ENCODE results near the gene ATP11B.

ATP11B gene

GRCh38 chr3:182910936-182911781, 117.9 kb downstream of the ATP11B start:
- no peak for DNase-seq

GRCh38 chr3:182911782-182912111, 118.4 kb downstream of the ATP11B start:
- DNase-seq: no peak

GRCh38 chr3:182912474-182912873, 119.2 kb downstream of the ATP11B start:
- no peak for DNase-seq

GRCh38 chr3:182913889-182914288, 120.6 kb downstream of the ATP11B start:
- no peak for DNase-seq

- DNase-seq: no peak
Observed at GRCh38 chr3:182914341-182914740, 121.0 kb downstream of the ATP11B start.

DNA sequence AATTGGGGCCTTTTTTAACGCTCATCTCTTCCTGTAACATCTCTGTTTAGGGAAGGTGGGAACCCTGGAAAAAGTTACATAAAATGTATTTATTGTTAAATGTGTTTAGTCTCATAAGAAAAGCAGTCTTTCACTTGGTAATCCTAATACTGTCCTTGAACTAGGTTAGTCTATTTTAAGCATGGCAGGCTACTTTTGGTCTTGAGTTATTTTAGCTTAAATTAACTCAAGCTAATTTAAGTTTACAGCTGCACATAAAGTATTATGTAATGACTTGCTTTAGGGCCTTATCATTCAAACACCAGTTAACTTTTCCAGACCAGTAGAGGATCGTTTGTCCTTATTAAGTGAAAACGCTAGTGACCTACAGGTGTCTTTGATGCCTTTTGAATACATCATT, 123.8 kb downstream of the ATP11B start:
- DNase-seq: no peak

GRCh38 chr3:182919866-182920357, 126.6 kb downstream of the ATP11B start:
- no peak for DNase-seq

DNA sequence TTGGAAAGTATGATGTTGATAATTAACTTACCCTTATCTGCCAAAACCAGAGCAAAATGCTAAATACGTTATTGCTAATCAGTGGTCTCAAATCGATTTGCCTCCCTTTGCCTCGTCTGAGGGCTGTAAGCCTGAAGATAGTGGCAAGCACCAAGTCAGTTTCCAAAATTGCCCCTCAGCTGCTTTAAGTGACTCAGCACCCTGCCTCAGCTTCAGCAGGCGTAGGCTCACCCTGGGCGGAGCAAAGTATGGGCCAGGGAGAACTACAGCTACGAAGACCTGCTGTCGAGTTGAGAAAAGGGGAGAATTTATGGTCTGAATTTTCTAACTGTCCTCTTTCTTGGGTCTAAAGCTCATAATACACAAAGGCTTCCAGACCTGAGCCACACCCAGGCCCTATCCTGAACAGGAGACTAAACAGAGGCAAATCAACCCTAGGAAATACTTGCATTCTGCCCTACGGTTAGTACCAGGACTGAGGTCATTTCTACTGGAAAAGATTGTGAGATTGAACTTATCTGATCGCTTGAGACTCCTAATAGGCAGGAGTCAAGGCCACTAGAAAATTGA, 127.3 kb downstream of the ATP11B start:
- DNase-seq: no peak

DNA sequence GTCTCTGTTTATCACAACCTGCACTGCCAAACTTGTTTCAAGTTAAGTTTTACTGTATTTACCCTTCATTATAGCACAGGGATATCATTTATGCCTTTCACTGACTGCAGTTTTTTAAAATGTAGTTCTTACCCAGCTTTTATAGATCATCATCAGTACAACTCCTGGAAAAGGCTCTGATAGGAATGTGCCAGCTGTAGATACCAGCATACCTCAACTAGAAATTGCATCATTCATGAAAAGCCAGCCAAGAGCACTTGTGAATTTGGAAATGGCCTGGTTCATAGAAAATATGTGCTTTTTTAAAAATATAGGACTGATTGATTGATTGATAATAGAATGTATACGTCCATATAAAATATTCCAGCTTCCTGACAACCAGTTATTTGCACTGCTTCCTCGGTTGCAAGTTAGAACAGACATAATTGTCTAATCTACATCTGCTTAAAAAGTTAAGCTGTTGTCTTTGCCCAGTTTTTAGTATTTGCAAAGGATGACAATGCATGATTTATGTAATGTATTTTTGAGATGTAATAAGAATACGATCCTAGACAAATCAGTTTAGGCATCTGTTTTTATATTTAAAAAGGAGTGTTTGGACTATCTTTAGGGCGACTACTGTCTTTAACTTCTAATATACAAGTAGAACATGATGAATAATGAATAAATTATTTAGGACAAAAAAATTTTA, 128.5 kb downstream of the ATP11B start:
- DNase-seq: no peak

- DNase-seq: no peak
Observed at GRCh38 chr3:182925330-182925943, 132.1 kb downstream of the ATP11B start.

- no peak for DNase-seq
Observed at GRCh38 chr3:182925944-182926337, 132.6 kb downstream of the ATP11B start.

- DNase-seq: no peak
Observed at GRCh38 chr3:182935803-182936202, 142.5 kb downstream of the ATP11B start.

DNA sequence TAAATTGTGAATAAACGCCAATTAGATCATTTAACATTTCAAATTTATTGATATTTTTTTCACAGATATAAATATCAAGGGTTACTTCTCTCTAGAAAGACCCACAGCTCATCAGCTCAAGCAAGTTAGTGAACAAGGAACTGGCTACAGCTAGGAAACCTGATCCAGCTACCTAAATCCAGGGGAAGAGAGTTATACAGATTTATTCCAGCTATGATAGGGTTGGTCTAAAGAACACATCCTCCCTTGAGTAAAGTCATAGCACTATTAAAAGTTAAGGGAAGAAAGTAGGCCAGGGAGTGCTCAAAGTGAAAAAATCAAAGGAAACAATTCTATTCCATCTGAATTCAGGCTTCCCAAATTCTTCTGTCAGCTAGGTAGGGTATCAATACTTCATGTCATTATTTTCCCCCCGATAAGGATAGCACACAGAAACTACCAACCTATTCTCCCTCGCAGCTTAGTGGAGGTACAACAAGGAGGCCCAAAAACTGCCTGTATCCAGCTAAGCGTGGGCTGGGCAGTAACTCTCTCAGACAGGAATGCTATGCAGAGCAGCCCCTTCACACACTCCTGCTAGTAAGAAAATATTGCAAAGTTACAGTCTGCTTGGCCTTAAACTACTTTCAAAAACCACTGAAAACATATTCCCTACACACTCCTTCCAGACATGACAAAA, 143.1 kb downstream of the ATP11B start:
- DNase-seq: no peak

GRCh38 chr3:182936918-182937285, 143.6 kb downstream of the ATP11B start:
- DNase-seq: no peak

DNA sequence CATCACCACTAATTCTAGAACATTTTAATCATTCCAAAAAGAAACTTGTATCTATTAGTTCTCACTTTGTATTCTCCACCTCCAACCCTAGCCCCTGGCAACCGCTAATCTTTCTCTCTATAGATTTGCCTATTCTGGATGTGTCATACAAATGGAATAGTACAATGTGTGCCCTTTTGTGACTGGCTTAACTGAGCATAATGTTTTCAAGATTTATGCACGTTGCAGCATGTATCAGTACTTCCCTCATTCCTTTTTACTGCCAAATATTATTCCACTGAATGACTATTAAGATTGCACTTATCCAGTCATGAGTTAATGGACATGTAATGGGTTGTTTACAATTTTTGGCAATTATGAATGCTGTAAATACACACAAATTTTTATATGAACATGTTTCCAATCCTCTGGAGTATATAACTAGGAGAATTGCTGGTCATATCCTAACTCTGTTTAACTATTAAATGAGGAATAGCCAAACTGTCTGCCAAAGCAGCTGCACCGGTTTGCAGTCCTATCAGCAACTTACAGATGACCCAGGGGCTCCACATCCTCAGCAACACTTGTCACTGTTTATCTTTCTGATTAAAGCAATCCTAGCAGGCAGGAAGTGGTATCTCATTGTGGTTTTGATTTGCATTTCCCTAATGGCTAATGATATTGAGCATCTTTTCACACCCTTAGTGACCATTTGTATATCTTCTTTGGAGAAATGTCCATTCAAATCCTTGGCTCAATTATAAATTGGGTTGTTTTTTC, 144.2 kb downstream of the ATP11B start:
- no peak for DNase-seq

GRCh38 chr3:182940266-182940808, 147.0 kb downstream of the ATP11B start:
- DNase-seq: no peak

GRCh38 chr3:182941719-182942118, 148.4 kb downstream of the ATP11B start:
- no peak for DNase-seq

- DNase-seq: no peak
Observed at GRCh38 chr3:182947888-182948287, 154.6 kb downstream of the ATP11B start.

DNA sequence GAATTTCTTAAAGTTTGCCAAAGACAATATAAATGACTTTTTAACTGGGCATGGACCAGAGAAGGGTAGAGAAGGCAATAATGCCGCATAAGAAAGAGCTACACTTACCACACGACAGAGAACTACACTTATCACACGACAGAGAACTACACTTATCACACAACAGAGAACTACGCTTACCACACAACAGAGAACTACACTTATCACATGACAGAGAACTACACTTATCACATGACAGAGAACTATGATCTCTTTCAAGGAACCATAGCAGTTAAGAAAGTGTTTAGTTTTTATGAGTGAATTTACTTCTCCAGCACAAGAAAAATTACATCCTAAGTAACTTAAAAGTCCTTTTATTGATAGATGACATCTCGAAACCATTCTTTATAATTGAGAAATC, 155.0 kb downstream of the ATP11B start:
- DNase-seq: no peak

GRCh38 chr3:182949688-182950087, 156.4 kb downstream of the ATP11B start:
- no peak for DNase-seq

DNA sequence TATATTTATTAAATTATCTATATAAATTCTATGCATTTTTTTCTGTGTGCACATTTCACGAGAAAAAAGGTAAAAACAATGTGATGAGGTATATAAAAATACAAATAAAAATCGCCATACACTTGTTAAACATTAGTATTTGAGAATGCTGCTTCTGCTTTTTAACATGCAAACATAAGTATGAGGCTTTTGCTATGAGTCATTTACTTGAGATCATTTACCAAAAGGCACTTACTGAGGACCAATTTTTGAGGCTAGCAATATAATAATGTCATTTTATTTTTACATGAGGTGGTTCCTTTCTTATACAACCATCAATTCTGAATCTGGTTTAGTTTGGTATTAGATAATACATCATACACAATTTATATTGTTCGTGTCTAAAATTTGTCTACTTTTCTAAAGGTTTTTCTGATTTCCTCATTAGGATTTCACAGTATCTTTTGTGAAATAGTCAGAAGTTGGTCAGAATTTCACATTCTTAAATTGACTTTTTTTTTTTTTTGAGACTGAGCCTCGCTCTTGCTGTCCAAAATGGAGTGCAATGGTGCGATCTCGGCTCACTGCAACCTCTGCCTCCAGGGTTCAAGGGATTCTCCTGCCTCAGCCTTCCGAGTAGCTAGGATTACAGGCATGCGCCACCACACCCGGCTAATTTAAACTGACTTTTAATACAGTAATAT, 161.4 kb downstream of the ATP11B start:
- DNase-seq: no peak

Measured in right kidney (tissue), 1 donor.